Neural progenitor cell (in vitro differentiated cells): ENCODE data around the gene ZBTB3.

Source experiments
- EZH2 ChIP-seq: fragments of 200-600 bp; sonication (generic); IDR thresholded peaks from 2 replicates; pipeline ENCODE4 v1.6.1; 2017; ENCODE audit warnings: antibody characterized with exemption, mild to moderate bottlenecking, moderate library complexity
- TF ChIP-seq, protein P1 (sequence below): fragments of 200-600 bp; sonication (generic); IDR thresholded peaks from 2 replicates; pipeline ENCODE4 v1.5.1; 2017; ENCODE audit warnings: antibody characterized with exemption, mild to moderate bottlenecking

DNA sequence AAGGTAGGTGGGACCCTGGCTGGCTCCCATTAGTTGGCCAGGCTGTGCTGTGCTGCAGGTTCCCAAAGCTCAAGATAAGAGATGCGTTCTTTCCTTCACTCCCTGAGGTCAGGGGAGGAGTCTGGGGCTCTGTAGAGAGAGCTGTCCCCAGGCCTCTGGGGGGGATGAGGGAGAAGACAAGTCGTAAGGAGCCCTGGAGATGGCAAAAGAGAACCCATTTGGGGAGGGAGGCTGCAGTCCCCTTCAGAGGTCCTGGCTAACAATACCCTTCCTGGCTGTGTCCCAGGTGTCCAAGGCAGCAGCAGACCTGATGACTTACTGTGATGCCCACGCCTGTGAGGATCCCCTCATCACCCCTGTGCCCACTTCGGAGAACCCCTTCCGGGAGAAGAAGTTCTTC lies 45.6 kb downstream of the ZBTB3 start:
- TF ChIP-seq, protein P1, sequence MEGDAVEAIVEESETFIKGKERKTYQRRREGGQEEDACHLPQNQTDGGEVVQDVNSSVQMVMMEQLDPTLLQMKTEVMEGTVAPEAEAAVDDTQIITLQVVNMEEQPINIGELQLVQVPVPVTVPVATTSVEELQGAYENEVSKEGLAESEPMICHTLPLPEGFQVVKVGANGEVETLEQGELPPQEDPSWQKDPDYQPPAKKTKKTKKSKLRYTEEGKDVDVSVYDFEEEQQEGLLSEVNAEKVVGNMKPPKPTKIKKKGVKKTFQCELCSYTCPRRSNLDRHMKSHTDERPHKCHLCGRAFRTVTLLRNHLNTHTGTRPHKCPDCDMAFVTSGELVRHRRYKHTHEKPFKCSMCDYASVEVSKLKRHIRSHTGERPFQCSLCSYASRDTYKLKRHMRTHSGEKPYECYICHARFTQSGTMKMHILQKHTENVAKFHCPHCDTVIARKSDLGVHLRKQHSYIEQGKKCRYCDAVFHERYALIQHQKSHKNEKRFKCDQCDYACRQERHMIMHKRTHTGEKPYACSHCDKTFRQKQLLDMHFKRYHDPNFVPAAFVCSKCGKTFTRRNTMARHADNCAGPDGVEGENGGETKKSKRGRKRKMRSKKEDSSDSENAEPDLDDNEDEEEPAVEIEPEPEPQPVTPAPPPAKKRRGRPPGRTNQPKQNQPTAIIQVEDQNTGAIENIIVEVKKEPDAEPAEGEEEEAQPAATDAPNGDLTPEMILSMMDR = no peak
- TF ChIP-seq EZH2 = no peak
